Lung (tissue), 12 donors: ENCODE measurements around the gene EEF1A2. TPM values are rescaled to one million over a fixed set of nuclear protein-coding genes. Genes with fewer than 3 reads are reported as not detected.

Source experiments
- ATAC-seq: fragments of 200-7000 bp; cut with Tn5 transposase; one replicate; pipeline ENCODE4 v1.9.1; 2020; ENCODE audit warnings: moderate number of reproducible peaks; ENCODE audit not compliant: insufficient read depth, low FRiP score
- DNase-seq, 3 donors: peaks; one replicate each; pipeline ENCODE4 v3.0.0-alpha.2; 2013 to 2017
- H3K27ac ChIP-seq, 2 donors: one replicate each; pipeline ENCODE4 v1.5.1; 2013; ENCODE audit warnings: mild to moderate bottlenecking in 2 of 2, moderate library complexity in 2 of 2, control low read depth in 1 of 2, inconsistent platforms in 1 of 2, low read depth in 1 of 2, low read length in 1 of 2
- H3K27me3 ChIP-seq, 3 donors: one replicate each; pipeline ENCODE4 v1.5.1; 2013; ENCODE audit warnings: low read length in 2 of 3; ENCODE audit not compliant: control insufficient read depth in 3 of 3, insufficient read depth in 3 of 3
- H3K36me3 ChIP-seq, 4 donors: one replicate each; pipeline ENCODE4 v1.5.1; 2013; ENCODE audit warnings: low read length in 4 of 4, mild to moderate bottlenecking in 1 of 4, moderate library complexity in 1 of 4; ENCODE audit not compliant: control insufficient read depth in 4 of 4, insufficient read depth in 4 of 4
- H3K4me1 ChIP-seq, 5 donors: one replicate each; pipeline ENCODE4 v1.5.1; 2013; ENCODE audit warnings: low read length in 5 of 5, mild to moderate bottlenecking in 2 of 5, moderate library complexity in 1 of 5; ENCODE audit not compliant: control insufficient read depth in 5 of 5, insufficient read depth in 5 of 5
- H3K4me3 ChIP-seq: one replicate; pipeline ENCODE4 v1.5.1; 2013; ENCODE audit warnings: mild to moderate bottlenecking, control low read depth, moderate library complexity
- H3K9ac ChIP-seq, 2 donors: one replicate each; pipeline ENCODE4 v1.5.1; 2013; ENCODE audit warnings: low read length in 2 of 2, control low read depth in 1 of 2; ENCODE audit not compliant: insufficient read depth in 1 of 2
- H3K9me3 ChIP-seq, 4 donors: one replicate each; pipeline ENCODE4 v1.5.1; 2013; ENCODE audit warnings: low read length in 3 of 4, mild to moderate bottlenecking in 1 of 4, moderate library complexity in 1 of 4; ENCODE audit not compliant: control insufficient read depth in 4 of 4, insufficient read depth in 3 of 4
- WGBS, 2 donors: extraction: QIAGEN DNeasy Blood & Tissue Kit; methylation state at CpG; one replicate each; pipeline ENCODE4 v1.1.7; 2013; 5-methylcytosine and 5-hydroxymethylcytosine counted together
- polyA plus RNA-seq, 2 donors: library from polyadenylated mRNA; stranded (reverse); fragments of 200-250 nt; gene quantifications; one replicate each; pipeline ENCODE4 v1.2.1, GENCODE V29; 2013
- total RNA-seq, 2 donors: library from RNA; depleted of rRNA in 1 of 2; stranded (reverse); fragments of >200 nt in 1 of 2; gene quantifications; one replicate each; pipeline ENCODE4 v1.2.1, GENCODE V29; 2014 to 2021
- TF ChIP-seq, protein P1 (sequence below): IDR thresholded peaks from 2 replicates; pipeline ENCODE4 v1.5.1; 2012; ENCODE audit warnings: mild to moderate bottlenecking; ENCODE audit errors: control extremely low read depth, extremely low read depth
- donor health status: control.
- donor health status: control.
- donor health status: Bipolar disorder and iron deficiency.
- donor health status: healthy.
- donor health status: DM: yes; HTN: yes; CAD: no.

Gene EEF1A2
- total and polyA plus RNA-seq, 4 donors: 0.47 to 1.9 (median 1.0) TPM

DNA sequence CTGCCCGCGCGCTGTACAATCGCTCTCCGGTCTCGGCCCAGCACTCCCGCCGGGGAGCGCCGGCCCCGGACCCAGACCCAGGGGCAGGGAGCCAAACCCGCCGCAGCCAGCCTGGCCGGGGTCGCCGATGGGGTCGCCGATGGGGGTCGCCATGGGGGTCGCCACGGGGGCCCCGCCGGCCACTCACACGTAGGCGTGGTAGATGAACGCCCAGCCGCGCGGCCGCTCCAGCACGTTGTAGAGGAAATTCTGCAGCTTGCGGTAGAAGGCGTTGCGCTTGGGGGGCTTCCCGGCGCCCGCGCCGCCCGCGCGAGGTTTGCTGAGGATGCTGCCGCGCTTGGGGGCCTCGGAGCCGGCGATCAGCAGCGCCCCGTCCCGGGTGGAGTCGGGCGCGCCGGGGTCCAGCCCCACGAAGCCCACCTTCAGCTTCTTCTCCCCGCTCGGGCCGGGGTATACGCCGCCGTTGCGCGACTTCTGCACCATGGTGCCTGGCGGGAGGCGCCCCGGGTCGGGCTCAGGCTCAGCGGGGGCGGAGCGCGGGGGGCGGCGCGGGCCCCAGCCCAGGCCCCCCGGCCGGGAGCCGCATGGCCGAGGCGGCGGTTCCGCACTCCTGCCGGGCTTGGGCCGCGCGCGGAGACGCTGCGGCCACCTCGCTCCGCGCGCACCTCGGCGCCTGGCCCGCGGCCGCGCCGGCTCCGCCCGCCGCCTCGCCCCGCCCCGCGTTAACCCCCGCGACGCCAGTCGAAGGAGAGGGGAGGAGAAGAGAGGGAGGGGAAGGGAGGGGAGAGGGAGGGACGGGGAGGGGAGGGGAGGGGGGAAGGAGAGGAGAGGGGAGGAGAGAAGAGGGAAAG lies 26.7 kb downstream of the EEF1A2 start, which contains the start of gene KCNQ2:
KCNQ2 (minus strand) TSS at position 675 of the 851 bp plus-strand sequence; CDS start at position 483, 192 bp downstream.
- TF ChIP-seq, protein P1, sequence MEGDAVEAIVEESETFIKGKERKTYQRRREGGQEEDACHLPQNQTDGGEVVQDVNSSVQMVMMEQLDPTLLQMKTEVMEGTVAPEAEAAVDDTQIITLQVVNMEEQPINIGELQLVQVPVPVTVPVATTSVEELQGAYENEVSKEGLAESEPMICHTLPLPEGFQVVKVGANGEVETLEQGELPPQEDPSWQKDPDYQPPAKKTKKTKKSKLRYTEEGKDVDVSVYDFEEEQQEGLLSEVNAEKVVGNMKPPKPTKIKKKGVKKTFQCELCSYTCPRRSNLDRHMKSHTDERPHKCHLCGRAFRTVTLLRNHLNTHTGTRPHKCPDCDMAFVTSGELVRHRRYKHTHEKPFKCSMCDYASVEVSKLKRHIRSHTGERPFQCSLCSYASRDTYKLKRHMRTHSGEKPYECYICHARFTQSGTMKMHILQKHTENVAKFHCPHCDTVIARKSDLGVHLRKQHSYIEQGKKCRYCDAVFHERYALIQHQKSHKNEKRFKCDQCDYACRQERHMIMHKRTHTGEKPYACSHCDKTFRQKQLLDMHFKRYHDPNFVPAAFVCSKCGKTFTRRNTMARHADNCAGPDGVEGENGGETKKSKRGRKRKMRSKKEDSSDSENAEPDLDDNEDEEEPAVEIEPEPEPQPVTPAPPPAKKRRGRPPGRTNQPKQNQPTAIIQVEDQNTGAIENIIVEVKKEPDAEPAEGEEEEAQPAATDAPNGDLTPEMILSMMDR: no peak
- Histone ChIP-seq H3K27ac (no peak within 1 kb of the TSS), H3K4me3 (no peak within 1 kb of the TSS), H3K9ac (no peak within 1 kb of the TSS), H3K9me3 (peaks cover 0 to 7% (median 0%) of the 10 kb centered on the region in 4 donors), H3K36me3 (no peaks in the 10 kb centered on the region), H3K27me3 (peaks cover 27 to 44% (median 30%) of the 10 kb centered on the region in 3 donors), H3K4me1 (peaks cover 0 to 14% (median 0%) of the 10 kb centered on the region in 5 donors)
- 0 to 1% methylated on average over 75 to 110 of the region's 111 CpGs for WGBS, 2 donors
- ATAC-seq (no peak), DNase-seq (peak; percentile 17 to 51 (median 50))

DNA sequence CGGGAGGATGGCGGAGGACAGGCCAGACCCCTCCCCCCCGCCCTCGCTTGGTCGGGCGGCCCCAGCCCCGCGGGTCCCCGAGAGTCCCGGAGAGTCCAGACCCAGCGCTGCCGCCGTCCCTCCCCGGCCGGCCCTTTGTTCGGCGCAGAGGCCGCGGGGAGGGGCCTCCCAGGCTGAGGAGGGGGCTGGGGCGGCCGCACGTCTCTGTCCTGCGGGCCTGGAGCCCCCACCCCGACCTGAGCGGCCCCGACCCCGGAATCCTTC lies 27.2 kb downstream of the EEF1A2 start:
- ATAC-seq (no peak), DNase-seq (no peak)
- Histone ChIP-seq H3K9ac (no peak overlapping the region), H3K27me3 (peaks cover 27 to 41% (median 30%) of the 10 kb centered on the region in 3 donors), H3K27ac (no peak overlapping the region), H3K4me1 (peaks cover 0 to 14% (median 0%) of the 10 kb centered on the region in 5 donors), H3K4me3 (no peak overlapping the region), H3K9me3 (peaks cover 0 to 7% (median 0%) of the 10 kb centered on the region in 4 donors), H3K36me3 (no peaks in the 10 kb centered on the region)
- 2 to 3% methylated on average over 10 to 27 of the region's 27 CpGs for WGBS, 2 donors
- TF ChIP-seq, protein P1: no peak

DNA sequence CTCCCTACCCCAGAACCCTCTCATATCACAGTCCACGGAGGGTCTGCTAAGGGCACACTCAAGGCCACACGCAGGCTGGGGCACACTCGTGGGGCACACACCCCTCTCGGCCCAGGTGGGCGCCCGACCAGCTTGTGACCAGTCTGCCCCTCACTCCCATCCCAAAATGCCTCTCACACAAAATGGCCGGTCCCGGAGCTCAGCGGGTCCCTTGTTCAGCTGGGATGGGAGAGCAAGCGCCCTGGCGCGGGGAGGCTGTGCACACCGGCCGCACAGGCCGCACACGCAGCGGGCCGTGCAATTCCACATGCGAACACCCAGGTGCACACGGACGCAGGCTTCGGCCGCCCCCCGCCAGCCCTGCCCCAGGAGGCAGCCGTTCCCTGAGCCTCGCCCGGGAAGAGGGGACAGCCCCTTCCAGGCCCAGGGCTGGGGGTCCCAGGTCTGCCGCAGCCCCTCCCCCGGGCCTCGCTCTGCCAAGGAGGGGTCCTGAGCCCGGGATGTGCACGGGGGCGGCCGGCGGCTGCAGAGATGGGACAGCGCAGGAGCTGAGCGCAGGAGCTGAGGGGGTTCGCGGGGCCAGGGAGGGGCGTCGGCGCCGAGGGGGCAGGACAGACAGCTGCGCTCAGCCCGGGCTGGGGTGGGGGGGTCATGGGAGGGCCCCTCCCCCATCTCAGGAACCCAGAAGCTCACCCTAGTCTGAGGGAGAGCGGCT lies 27.7 kb downstream of the EEF1A2 start:
- Histone ChIP-seq H3K36me3 (no peaks in the 10 kb centered on the region), H3K9me3 (peaks cover 0 to 7% (median 0%) of the 10 kb centered on the region in 4 donors), H3K4me3 (no peak overlapping the region), H3K4me1 (peaks cover 0 to 14% (median 0%) of the 10 kb centered on the region in 5 donors), H3K9ac (no peak overlapping the region), H3K27me3 (peaks cover 27 to 43% (median 30%) of the 10 kb centered on the region in 3 donors), H3K27ac (no peak overlapping the region)
- WGBS, 2 donors: 11 to 19% methylated on average over 32 to 46 of the region's 46 CpGs
- ATAC-seq (no peak), DNase-seq (peak in 2 of 3 donors; percentile 15 to 21)
- TF ChIP-seq, protein P1: no peak
